GM19035 (cell line): ENCODE data around the gene SLC6A19.
"Not testable (repeated sequence)": the region's sequence is repeated elsewhere in the genome, so short reads cannot be mapped to it uniquely, and the experiment has no call there.

Experiments used
- ATAC-seq: cut with Tn5 transposase; IDR thresholded peaks from one replicate; pipeline ENCODE4 v1.9.1; 2021; ENCODE audit not compliant: unreplicated experiment

The SLC6A19 gene

GRCh38 chr5:1220351-1220750, 19.0 kb downstream of the SLC6A19 start:
- ATAC-seq: no peak

- ATAC-seq: no peak
These were observed 19.4 kb downstream of the SLC6A19 start for GRCh38 chr5:1220831-1221230.

- ATAC-seq: no peak
These were observed 20.3 kb downstream of the SLC6A19 start for GRCh38 chr5:1221721-1222120.

GRCh38 chr5:1222147-1222546, 20.8 kb downstream of the SLC6A19 start:
- no peak for ATAC-seq

GRCh38 chr5:1222621-1223277, 21.4 kb downstream of the SLC6A19 start:
- ATAC-seq: no peak

GRCh38 chr5:1223278-1223670, 21.9 kb downstream of the SLC6A19 start:
- ATAC-seq: no peak

GRCh38 chr5:1224631-1225030, 23.2 kb downstream of the SLC6A19 start:
- no peak for ATAC-seq

- no peak for ATAC-seq
These were observed 23.7 kb downstream of the SLC6A19 start, which contains the start of gene SLC6A18 for GRCh38 chr5:1225081-1225480. SLC6A18 (plus strand) TSS chr5:1225381; CDS start chr5:1225478, 97 bp downstream.

GRCh38 chr5:1226231-1226630, 24.8 kb downstream of the SLC6A19 start:
- ATAC-seq: no peak

- no peak for ATAC-seq
These were observed 25.6 kb downstream of the SLC6A19 start for GRCh38 chr5:1226839-1227581.

GRCh38 chr5:1227667-1228066, 26.3 kb downstream of the SLC6A19 start:
- no peak for ATAC-seq

- ATAC-seq: no peak
These were observed 26.7 kb downstream of the SLC6A19 start for GRCh38 chr5:1228120-1228519.

- not testable (repeated sequence) for ATAC-seq
These were observed 27.6 kb downstream of the SLC6A19 start for GRCh38 chr5:1229023-1229422.

- no peak for ATAC-seq
These were observed 28.4 kb downstream of the SLC6A19 start for GRCh38 chr5:1229822-1230221.

GRCh38 chr5:1230551-1230950, 29.2 kb downstream of the SLC6A19 start:
- ATAC-seq: no peak

GRCh38 chr5:1231354-1231905, 30.0 kb downstream of the SLC6A19 start:
- ATAC-seq: no peak

- ATAC-seq: no peak
These were observed 31.4 kb downstream of the SLC6A19 start for GRCh38 chr5:1232780-1233179.

GRCh38 chr5:1235379-1235778, 34.0 kb downstream of the SLC6A19 start:
- ATAC-seq: no peak

- no peak for ATAC-seq
These were observed 34.4 kb downstream of the SLC6A19 start for GRCh38 chr5:1235838-1236237.

GRCh38 chr5:1239505-1240251, 38.3 kb downstream of the SLC6A19 start:
- no peak for ATAC-seq

GRCh38 chr5:1240496-1241260, 39.3 kb downstream of the SLC6A19 start:
- no peak for ATAC-seq
